Astrocyte (in vitro differentiated cells and primary cell): ENCODE results near the gene SCN2B. TPM values are rescaled to one million over a fixed set of nuclear protein-coding genes. Genes with fewer than 3 reads are reported as not detected.

Source experiments
- DNase-seq: peaks from one replicate; pipeline ENCODE4 v3.0.0-alpha.2; 2010; ENCODE audit warnings: low read depth
- FAIRE-seq: peaks from 2 replicates; lab custom pipeline; 2011; peaks lifted over from hg19 to GRCh38; lab: Jason Lieb, UNC
- H2AFZ ChIP-seq: 2 replicates; pipeline ENCODE4 v1.6.0; 2012; ENCODE audit warnings: low read depth, low read length, inconsistent platforms
- H3K27ac ChIP-seq: 2 replicates; pipeline ENCODE4 v1.5.1; 2011; ENCODE audit warnings: low read depth, low read length, inconsistent platforms
- H3K27me3 ChIP-seq: 2 replicates; pipeline ENCODE4 v1.6.0; 2011; ENCODE audit warnings: low read length, inconsistent platforms; ENCODE audit not compliant: insufficient read depth
- H3K36me3 ChIP-seq: 2 replicates; pipeline ENCODE4 v1.5.1; 2011; ENCODE audit warnings: low read length, inconsistent platforms; ENCODE audit not compliant: insufficient read depth
- H3K4me1 ChIP-seq: 2 replicates; pipeline ENCODE4 v1.5.1; 2011; ENCODE audit warnings: low read length, inconsistent platforms; ENCODE audit not compliant: insufficient read depth
- H3K4me2 ChIP-seq: 2 replicates; pipeline ENCODE4 v1.6.0; 2012; ENCODE audit warnings: low read length, inconsistent platforms
- H3K4me3 ChIP-seq: 2 replicates; pipeline ENCODE4 v1.5.1; 2011; ENCODE audit warnings: low read depth, mild to moderate bottlenecking, low read length, inconsistent platforms; ENCODE audit not compliant: insufficient read depth
- H3K79me2 ChIP-seq: 2 replicates; pipeline ENCODE4 v1.6.0; 2012; ENCODE audit warnings: mild to moderate bottlenecking, low read length, inconsistent platforms; ENCODE audit not compliant: insufficient read depth
- H3K9ac ChIP-seq: 2 replicates; pipeline ENCODE4 v1.6.0; 2012; ENCODE audit warnings: mild to moderate bottlenecking, low read length, inconsistent platforms
- H3K9me3 ChIP-seq: 2 replicates; pipeline ENCODE4 v1.5.1; 2012; ENCODE audit warnings: low read depth, mild to moderate bottlenecking, low read length, inconsistent platforms; ENCODE audit not compliant: insufficient read depth
- H4K20me1 ChIP-seq: 2 replicates; pipeline ENCODE4 v1.6.0; 2012; ENCODE audit warnings: low read length, inconsistent platforms; ENCODE audit not compliant: insufficient read depth
- H3K27ac Mint-ChIP-seq: one replicate; pipeline ENCODE4 v1.8.0; 2021; ENCODE audit warnings: mild to moderate bottlenecking, mixed read lengths; ENCODE audit not compliant: unreplicated experiment
- H3K27me3 Mint-ChIP-seq: one replicate; pipeline ENCODE4 v1.8.0; 2021; ENCODE audit warnings: low read depth, mixed read lengths; ENCODE audit not compliant: unreplicated experiment
- H3K36me3 Mint-ChIP-seq: one replicate; pipeline ENCODE4 v1.8.0; 2021; ENCODE audit warnings: low read depth, mixed read lengths; ENCODE audit not compliant: unreplicated experiment
- H3K4me1 Mint-ChIP-seq: one replicate; pipeline ENCODE4 v1.8.0; 2021; ENCODE audit warnings: low read depth, mixed read lengths; ENCODE audit not compliant: unreplicated experiment
- H3K4me3 Mint-ChIP-seq: one replicate; pipeline ENCODE4 v1.8.0; 2021; ENCODE audit warnings: mild to moderate bottlenecking, moderate library complexity, mixed read lengths; ENCODE audit not compliant: unreplicated experiment
- H3K9me3 Mint-ChIP-seq: one replicate; pipeline ENCODE4 v1.8.0; 2021; ENCODE audit warnings: mild to moderate bottlenecking, mixed read lengths; ENCODE audit not compliant: unreplicated experiment
- EZH2 ChIP-seq: IDR thresholded peaks from 2 replicates; pipeline ENCODE4 v1.6.1; 2012; ENCODE audit warnings: mild to moderate bottlenecking, low read length, inconsistent platforms; ENCODE audit not compliant: insufficient read depth
- total RNA-seq: library from RNA; stranded (reverse); gene quantifications from 2 replicates; pipeline ENCODE4 v1.2.1, GENCODE V29; 2021
- TF ChIP-seq, protein P1 (sequence below): IDR thresholded peaks from 2 replicates; pipeline ENCODE4 v1.5.1; 2011; ENCODE audit warnings: low read depth, mild to moderate bottlenecking, inconsistent platforms, low read length, moderate library complexity; ENCODE audit not compliant: insufficient read depth

SCN2B gene
- total RNA-seq, 1 donor from 2014 or later, result 0.18 TPM

- no peaks in the 10 kb centered on the region for H3K36me3 ChIP-seq
- H4K20me1 ChIP-seq, result no peaks in the 10 kb centered on the region
- no peaks in the 10 kb centered on the region for H3K9me3 Mint-ChIP-seq
- H3K36me3 Mint-ChIP-seq, result no peaks in the 10 kb centered on the region
- H3K4me3 ChIP-seq, result no peak overlapping the region
- H3K79me2 ChIP-seq, result no peaks in the 10 kb centered on the region
- TF ChIP-seq, protein P1, sequence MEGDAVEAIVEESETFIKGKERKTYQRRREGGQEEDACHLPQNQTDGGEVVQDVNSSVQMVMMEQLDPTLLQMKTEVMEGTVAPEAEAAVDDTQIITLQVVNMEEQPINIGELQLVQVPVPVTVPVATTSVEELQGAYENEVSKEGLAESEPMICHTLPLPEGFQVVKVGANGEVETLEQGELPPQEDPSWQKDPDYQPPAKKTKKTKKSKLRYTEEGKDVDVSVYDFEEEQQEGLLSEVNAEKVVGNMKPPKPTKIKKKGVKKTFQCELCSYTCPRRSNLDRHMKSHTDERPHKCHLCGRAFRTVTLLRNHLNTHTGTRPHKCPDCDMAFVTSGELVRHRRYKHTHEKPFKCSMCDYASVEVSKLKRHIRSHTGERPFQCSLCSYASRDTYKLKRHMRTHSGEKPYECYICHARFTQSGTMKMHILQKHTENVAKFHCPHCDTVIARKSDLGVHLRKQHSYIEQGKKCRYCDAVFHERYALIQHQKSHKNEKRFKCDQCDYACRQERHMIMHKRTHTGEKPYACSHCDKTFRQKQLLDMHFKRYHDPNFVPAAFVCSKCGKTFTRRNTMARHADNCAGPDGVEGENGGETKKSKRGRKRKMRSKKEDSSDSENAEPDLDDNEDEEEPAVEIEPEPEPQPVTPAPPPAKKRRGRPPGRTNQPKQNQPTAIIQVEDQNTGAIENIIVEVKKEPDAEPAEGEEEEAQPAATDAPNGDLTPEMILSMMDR, result no peak
- TF ChIP-seq EZH2, result no peak
- peaks cover 22% of the 10 kb centered on the region for H3K27me3 Mint-ChIP-seq
- H3K27ac ChIP-seq, result no peak overlapping the region
- H3K4me1 ChIP-seq, result no peaks in the 10 kb centered on the region
- H3K4me1 Mint-ChIP-seq, result no peaks in the 10 kb centered on the region
- H3K4me3 Mint-ChIP-seq, result no peak overlapping the region
- peaks cover 4% of the 10 kb centered on the region for H3K27me3 ChIP-seq
- no peak overlapping the region for H3K9ac ChIP-seq
- no peak overlapping the region for H3K27ac Mint-ChIP-seq
- no peak overlapping the region for H2AFZ ChIP-seq
- no peak overlapping the region for H3K4me2 ChIP-seq
- FAIRE-seq (no peak), DNase-seq (no peak)
- no peaks in the 10 kb centered on the region for H3K9me3 ChIP-seq
These were observed 55.6 kb downstream of the SCN2B start for GRCh38 chr11:118120793-118121192.

- H3K27ac ChIP-seq, result no peak overlapping the region
- no peak overlapping the region for H3K4me3 ChIP-seq
- FAIRE-seq, result no peak
- Mint-ChIP-seq H3K27me3 (peaks cover 39% of the 10 kb centered on the region), H3K27ac (no peak overlapping the region), H3K9me3 (no peaks in the 10 kb centered on the region), H3K4me1 (no peaks in the 10 kb centered on the region), H3K4me3 (no peak overlapping the region), H3K36me3 (no peaks in the 10 kb centered on the region)
- H3K4me2 ChIP-seq, result no peak overlapping the region
- no peak overlapping the region for H2AFZ ChIP-seq
- H4K20me1 ChIP-seq, result no peaks in the 10 kb centered on the region
- peaks cover 4% of the 10 kb centered on the region for H3K27me3 ChIP-seq
- H3K36me3 ChIP-seq, result no peaks in the 10 kb centered on the region
- TF ChIP-seq, protein P1, result no peak
- no peak for TF ChIP-seq EZH2
- no peak overlapping the region for H3K9ac ChIP-seq
- no peak for DNase-seq
- no peaks in the 10 kb centered on the region for H3K9me3 ChIP-seq
- H3K4me1 ChIP-seq, result no peaks in the 10 kb centered on the region
- H3K79me2 ChIP-seq, result no peaks in the 10 kb centered on the region
These were observed 58.4 kb downstream of the SCN2B start for GRCh38 chr11:118117790-118118601.

DNA sequence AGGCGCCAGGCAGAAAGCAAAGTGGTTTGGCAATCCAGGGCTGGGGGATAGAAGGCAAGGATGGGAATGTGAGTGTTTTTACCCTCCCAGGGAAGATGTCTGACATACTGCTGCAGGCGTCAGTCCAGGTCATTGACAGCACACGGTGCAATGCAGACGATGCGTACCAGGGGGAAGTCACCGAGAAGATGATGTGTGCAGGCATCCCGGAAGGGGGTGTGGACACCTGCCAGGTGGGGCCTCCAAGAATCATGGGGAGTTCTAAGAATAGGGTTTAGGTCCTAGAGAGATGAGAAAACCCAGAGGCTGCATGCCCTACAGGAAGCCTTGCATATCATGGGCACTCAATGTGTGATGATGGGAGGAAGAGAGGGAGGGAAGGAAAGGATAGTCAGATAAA, 61.4 kb downstream of the SCN2B start:
- Histone ChIP-seq H2AFZ (no peak overlapping the region), H3K27ac (no peak overlapping the region), H3K79me2 (no peaks in the 10 kb centered on the region), H3K4me1 (no peaks in the 10 kb centered on the region), H3K4me2 (no peak overlapping the region), H3K36me3 (no peaks in the 10 kb centered on the region), H3K9me3 (no peaks in the 10 kb centered on the region), H3K9ac (no peak overlapping the region), H4K20me1 (no peaks in the 10 kb centered on the region), H3K27me3 (no peaks in the 10 kb centered on the region), H3K4me3 (no peak overlapping the region)
- Mint-ChIP-seq H3K36me3 (no peaks in the 10 kb centered on the region), H3K27me3 (peaks cover 47% of the 10 kb centered on the region), H3K27ac (no peak overlapping the region), H3K4me1 (no peaks in the 10 kb centered on the region), H3K4me3 (peak overlapping the region; percentile 43), H3K9me3 (no peaks in the 10 kb centered on the region)
- TF ChIP-seq EZH2, result no peak
- TF ChIP-seq, protein P1, result no peak
- FAIRE-seq (no peak), DNase-seq (no peak)
